Measurements from ENCODE around the gene UGT1A8. TPM values are rescaled to one million over a fixed set of nuclear protein-coding genes. Genes with fewer than 3 reads are reported as not detected.
"Not testable (repeated sequence)": the region's sequence is repeated elsewhere in the genome, so short reads cannot be mapped to it uniquely, and the experiment has no call there.

UGT1A8 gene
- total RNA-seq, 4 donors from 2014 or later, result 0.34 TPM; not detected in 3

GRCh38 chr2:233699424-233700027 is 82.1 kb downstream of the UGT1A8 start:
- Histone ChIP-seq H3K4me3 (replicated peaks in 1 of 3) (no peak overlapping the region), H3K9me3 (no peaks in the 10 kb centered on the region), H3K27ac (peak overlapping the region; percentile 91 to 99 (median 96)), H3K4me1 (peaks cover 16 to 21% of the 10 kb centered on the region in 2 donors), H3K36me3 (no peaks in the 10 kb centered on the region), H3K27me3 (no peaks in the 10 kb centered on the region)
- intact Hi-C loops (cut with DNase I), result no loop called here
- no peak for DNase-seq
- TF ChIP-seq, protein P1, sequence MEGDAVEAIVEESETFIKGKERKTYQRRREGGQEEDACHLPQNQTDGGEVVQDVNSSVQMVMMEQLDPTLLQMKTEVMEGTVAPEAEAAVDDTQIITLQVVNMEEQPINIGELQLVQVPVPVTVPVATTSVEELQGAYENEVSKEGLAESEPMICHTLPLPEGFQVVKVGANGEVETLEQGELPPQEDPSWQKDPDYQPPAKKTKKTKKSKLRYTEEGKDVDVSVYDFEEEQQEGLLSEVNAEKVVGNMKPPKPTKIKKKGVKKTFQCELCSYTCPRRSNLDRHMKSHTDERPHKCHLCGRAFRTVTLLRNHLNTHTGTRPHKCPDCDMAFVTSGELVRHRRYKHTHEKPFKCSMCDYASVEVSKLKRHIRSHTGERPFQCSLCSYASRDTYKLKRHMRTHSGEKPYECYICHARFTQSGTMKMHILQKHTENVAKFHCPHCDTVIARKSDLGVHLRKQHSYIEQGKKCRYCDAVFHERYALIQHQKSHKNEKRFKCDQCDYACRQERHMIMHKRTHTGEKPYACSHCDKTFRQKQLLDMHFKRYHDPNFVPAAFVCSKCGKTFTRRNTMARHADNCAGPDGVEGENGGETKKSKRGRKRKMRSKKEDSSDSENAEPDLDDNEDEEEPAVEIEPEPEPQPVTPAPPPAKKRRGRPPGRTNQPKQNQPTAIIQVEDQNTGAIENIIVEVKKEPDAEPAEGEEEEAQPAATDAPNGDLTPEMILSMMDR (IDR thresholded peaks at IDR 0.05), result no peak
- no peak for TF ChIP-seq POLR2A (IDR thresholded peaks at IDR 0.05)
- WGBS, 2 donors, result 82 to 87% methylated on average over 8 of the region's 8 CpGs

DNA sequence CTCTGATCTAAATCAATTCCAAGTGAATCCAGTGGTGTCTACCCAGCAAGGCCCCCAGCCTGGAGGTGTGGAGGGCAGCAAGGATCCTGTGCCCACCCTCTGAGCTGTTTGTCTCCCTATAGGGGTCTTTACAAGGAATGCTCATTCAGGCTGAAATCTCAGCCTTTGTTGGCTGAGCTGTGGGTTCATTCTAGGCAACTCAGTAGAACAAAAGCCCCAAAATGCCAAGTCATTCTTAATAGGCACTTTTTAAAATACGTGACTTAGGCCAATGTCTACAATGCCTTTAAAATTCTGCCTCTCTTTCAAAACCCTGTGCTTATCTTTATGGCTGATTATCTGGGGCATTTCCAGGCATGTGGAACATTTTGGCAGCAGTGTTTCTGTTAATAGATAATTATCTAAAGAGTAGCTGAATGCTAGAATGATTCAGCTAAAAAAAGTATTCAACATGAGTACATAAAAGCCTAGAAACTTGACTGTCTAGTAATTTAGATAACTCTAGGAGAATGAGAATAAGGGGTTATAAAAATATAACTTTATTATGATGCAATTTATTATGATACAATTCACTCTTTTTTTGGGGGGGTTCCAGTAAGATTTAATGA is 82.7 kb downstream of the UGT1A8 start:
- TF ChIP-seq, protein P1 (IDR thresholded peaks at IDR 0.05), result no peak
- peak in 1 of 2 donors; percentile 40 for TF ChIP-seq POLR2A (IDR thresholded peaks at IDR 0.05)
- H3K9me3 ChIP-seq, result no peaks in the 10 kb centered on the region
- no peaks in the 10 kb centered on the region for H3K27me3 ChIP-seq
- H3K36me3 ChIP-seq, result no peaks in the 10 kb centered on the region
- H3K4me1 ChIP-seq, result peaks cover 16 to 21% of the 10 kb centered on the region in 2 donors
- no peak overlapping the region for H3K4me3 ChIP-seq (replicated peaks in 1 of 3)
- intact Hi-C loops (cut with DNase I), result no loop called here
- peak; percentile 72 to 75 for DNase-seq
- WGBS, 2 donors, result 18 to 20% methylated on average over 1 of the region's 1 CpG
- H3K27ac ChIP-seq, result peak overlapping the region; percentile 91 to 99 (median 96)

DNA sequence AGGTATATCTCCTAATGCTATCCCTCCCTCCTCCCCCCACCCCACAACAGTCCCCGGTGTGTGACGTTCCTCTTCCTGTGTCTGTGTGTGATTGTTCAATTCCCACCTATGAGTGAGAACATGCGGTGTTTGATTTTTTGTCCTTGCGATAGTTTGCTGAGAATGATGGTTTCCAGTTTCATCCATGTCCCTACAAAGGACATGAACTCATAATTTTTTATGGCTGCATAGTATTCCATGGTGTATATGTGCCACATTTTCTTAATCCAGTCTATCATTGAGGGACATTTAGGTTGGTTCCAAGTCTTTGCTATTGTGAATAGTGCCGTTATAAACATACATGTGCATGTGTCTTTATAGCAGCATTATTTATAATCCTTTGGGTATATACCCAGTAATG is 83.4 kb downstream of the UGT1A8 start:
- H3K27me3 ChIP-seq; H3K4me3 ChIP-seq (replicated peaks in 1 of 3); intact Hi-C loops (cut with DNase I); H3K9me3 ChIP-seq; DNase-seq; H3K36me3 ChIP-seq: not testable (repeated sequence)
- Histone ChIP-seq H3K27ac (peak overlapping the region; percentile 4 to 99 (median 96)), H3K4me1 (peaks cover 23 to 26% of the 10 kb centered on the region in 2 donors)
- WGBS, 2 donors, result 95% methylated on average over 5 of the region's 5 CpGs

DNA sequence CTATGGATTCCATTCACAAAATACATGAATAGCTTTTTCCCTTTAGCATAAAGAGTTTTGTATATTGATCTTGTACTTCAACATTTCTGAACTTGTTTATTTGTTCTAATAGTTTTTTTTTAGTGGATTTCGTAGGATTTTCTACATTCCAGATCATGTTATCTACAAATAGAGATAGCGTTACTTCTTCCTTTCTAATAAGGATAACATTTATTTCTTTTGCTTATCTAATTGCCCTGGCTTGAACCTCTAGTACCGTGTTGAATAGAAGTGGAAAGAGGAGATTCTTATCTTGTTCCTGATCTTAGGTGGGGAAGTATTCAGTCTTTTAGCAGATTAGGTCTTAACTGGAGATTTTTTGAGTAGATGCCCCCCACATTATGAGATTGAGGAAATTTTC is 84.8 kb downstream of the UGT1A8 start:
- intact Hi-C loops (cut with DNase I), result no loop called here
- H3K4me1 ChIP-seq, result peaks cover 36 to 37% of the 10 kb centered on the region in 2 donors
- peak overlapping the region in 1 of 3 donors; percentile 39 for H3K27ac ChIP-seq
- WGBS, 2 donors, result 69% methylated on average over 3 of the region's 3 CpGs
- DNase-seq, result no peak
- no peaks in the 10 kb centered on the region for H3K36me3 ChIP-seq
- H3K27me3 ChIP-seq, result no peaks in the 10 kb centered on the region
- H3K9me3 ChIP-seq, result no peaks in the 10 kb centered on the region
- H3K4me3 ChIP-seq (replicated peaks in 1 of 3), result no peak overlapping the region
- TF ChIP-seq, protein P1 (IDR thresholded peaks at IDR 0.05), result no peak
- TF ChIP-seq POLR2A (IDR thresholded peaks at IDR 0.05), result no peak

- no peak overlapping the region for H3K4me3 ChIP-seq (replicated peaks in 1 of 3)
- TF ChIP-seq POLR2A (IDR thresholded peaks at IDR 0.05), result peak in 1 of 2 donors; percentile 50
- TF ChIP-seq, protein P1 (IDR thresholded peaks at IDR 0.05), result no peak
- H3K9me3 ChIP-seq, result no peaks in the 10 kb centered on the region
- H3K4me1 ChIP-seq, result peaks cover 14 to 21% of the 10 kb centered on the region in 2 donors
- no peaks in the 10 kb centered on the region for H3K36me3 ChIP-seq
- no peaks in the 10 kb centered on the region for H3K27me3 ChIP-seq
- 35 to 56% methylated on average over 4 of the region's 4 CpGs for WGBS, 2 donors
- peak overlapping the region; percentile 55 to 84 (median 77) for H3K27ac ChIP-seq
- intact Hi-C loops (cut with DNase I), result no loop called here
- peak; percentile 92 to 94 for DNase-seq
Observed at GRCh38 chr2:233705911-233706506, 88.6 kb downstream of the UGT1A8 start.
